ENCODE measurements around the gene KRT77.

The KRT77 gene

DNA sequence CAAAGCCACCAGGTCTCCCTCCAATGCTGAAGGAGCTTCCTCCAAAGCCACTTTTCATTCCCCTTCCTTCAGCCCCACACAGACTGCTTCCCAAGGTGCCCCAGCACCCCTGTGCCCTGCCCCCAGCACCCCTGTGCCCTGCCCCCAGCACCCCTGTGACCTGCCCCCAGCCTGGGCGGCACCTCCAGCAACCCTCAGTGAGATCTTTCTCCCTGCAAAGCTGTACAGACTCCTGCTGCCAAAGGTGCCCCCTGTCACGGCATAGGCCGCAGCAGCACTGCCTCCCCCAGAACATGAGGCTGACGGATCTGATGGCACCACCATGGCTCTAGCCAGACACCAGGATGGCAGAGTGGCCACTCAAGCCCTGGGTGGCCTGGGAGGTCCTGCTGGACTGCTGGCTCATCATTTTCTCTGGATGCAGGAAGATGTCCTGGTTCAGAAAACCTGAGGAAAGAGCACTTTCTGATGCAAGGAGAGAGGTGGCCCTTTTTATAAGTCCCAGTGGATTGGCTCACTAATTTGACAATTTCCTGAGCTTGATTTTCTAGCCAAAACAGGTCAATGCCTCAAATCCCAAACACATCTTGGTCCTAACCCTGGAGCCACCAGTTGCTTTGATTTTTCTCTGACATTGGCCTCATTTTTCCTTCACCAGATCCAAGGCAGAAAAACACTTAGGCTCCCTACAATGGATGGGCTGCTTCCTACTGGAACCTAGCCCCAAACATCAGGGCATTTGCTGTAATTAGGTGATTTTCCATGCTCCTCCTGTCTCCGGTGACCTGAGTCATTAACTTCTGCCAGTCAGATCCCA lies 32.7 kb upstream of the KRT77 start:
- no peak for DNase-seq (ENCODE audit: low spot score)
- in situ Hi-C loops (cut with MboI; ENCODE audit: low sequenced_read_pairs, unreplicated experiment) = no loop called here
- TF ChIP-seq, protein P1, sequence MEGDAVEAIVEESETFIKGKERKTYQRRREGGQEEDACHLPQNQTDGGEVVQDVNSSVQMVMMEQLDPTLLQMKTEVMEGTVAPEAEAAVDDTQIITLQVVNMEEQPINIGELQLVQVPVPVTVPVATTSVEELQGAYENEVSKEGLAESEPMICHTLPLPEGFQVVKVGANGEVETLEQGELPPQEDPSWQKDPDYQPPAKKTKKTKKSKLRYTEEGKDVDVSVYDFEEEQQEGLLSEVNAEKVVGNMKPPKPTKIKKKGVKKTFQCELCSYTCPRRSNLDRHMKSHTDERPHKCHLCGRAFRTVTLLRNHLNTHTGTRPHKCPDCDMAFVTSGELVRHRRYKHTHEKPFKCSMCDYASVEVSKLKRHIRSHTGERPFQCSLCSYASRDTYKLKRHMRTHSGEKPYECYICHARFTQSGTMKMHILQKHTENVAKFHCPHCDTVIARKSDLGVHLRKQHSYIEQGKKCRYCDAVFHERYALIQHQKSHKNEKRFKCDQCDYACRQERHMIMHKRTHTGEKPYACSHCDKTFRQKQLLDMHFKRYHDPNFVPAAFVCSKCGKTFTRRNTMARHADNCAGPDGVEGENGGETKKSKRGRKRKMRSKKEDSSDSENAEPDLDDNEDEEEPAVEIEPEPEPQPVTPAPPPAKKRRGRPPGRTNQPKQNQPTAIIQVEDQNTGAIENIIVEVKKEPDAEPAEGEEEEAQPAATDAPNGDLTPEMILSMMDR (IDR thresholded peaks at IDR 0.05; ENCODE audit: borderline replicate concordance, control extremely low read depth, extremely low read depth, insufficient read depth, missing control alignments) = no peak

DNA sequence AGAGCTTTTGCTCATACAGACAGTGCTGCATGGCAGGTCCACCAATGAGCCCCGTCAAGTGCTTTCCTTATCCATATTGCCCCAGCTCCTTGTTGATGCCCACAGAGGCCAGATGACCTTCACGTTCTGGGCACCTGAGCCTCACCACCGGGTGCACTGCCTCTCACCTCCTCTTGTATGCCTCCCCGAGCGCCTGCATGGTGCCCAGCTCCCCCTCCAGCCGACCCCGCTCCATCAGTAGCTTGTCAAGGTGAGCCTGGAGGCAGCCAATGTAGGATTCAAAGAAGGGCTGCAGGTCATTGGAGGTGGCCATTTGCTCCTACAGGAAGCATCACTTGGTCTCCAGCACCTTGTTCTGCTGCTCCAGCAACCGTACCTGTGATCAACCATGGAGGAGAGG lies 31.8 kb upstream of the KRT77 start:
- in situ Hi-C loops (cut with MboI; ENCODE audit: low sequenced_read_pairs, unreplicated experiment) = no loop called here
- TF ChIP-seq, protein P1 (IDR thresholded peaks at IDR 0.05; ENCODE audit: borderline replicate concordance, control extremely low read depth, extremely low read depth, insufficient read depth, missing control alignments) = no peak

DNA sequence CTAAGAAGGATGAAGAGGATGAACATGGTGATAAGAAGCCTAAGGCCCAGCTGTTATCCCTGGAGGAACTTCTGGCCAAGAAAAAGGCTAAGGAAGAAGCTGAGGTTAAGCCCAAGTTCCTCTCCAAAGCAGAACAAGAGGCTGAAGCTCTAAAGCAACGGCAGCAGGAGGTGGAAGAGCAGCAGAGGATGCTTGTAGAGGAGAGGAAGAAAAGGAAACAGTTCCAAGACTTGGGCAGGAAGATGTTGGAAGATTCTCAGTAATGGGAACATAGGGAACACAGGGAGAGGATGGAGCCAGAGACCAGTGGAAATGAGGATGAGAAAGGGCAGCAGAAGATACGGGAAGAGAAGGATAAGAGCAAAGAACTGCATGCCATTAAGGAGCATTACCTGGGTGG lies 27.5 kb upstream of the KRT77 start:
- TF ChIP-seq, protein P1 (IDR thresholded peaks at IDR 0.05; ENCODE audit: borderline replicate concordance, control extremely low read depth, extremely low read depth, insufficient read depth, missing control alignments) = no peak
- no peak for DNase-seq (ENCODE audit: low spot score)
- in situ Hi-C loops (cut with MboI; ENCODE audit: low sequenced_read_pairs, unreplicated experiment) = no loop called here

More for the DNA sequence above, 31.8 kb upstream of the KRT77 start:
- DNase-seq (ENCODE audit: low spot score) = no peak

DNA sequence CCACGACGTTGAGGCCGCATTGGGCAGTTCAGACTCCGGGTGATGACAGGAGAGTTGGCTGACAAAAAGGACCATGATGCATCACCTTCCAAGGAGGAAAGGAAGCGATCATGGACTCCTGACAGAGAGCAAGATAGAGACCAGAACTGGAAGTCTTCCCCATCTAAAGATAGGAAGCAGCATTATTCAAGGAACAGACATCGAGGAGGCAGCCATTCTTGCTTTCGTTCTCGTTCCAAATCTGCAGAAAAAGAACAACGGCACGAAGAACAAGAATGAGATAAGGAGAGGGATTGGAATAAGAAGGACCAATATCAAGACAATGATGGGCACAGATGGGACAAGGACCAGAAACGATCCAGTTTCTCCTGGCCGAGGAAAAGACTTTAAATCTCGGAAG lies 27.1 kb upstream of the KRT77 start:
- in situ Hi-C loops (cut with MboI; ENCODE audit: low sequenced_read_pairs, unreplicated experiment) = no loop called here
- TF ChIP-seq, protein P1 (IDR thresholded peaks at IDR 0.05; ENCODE audit: borderline replicate concordance, control extremely low read depth, extremely low read depth, insufficient read depth, missing control alignments) = no peak
- no peak for DNase-seq (ENCODE audit: low spot score)

DNA sequence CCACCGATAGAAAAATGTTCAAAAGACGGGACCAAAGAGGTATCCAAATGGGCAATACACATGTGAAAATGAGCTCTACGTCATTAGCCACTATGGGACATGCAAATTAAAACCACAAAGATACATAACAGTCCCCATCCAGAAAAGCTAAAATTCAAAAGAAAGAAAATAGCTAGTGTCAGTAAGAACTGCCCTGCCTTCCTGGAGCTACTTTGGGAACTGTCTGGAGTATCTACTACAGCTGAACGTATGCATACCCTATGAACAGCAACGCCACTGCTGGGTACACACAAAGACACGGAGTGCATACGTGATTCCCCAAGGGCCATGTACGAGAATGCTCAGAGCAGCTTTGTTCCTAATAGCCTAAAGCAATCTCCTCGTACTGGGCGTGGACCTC lies 25.8 kb upstream of the KRT77 start:
- in situ Hi-C loops (cut with MboI; ENCODE audit: low sequenced_read_pairs, unreplicated experiment) = no loop called here
- no peak for DNase-seq (ENCODE audit: low spot score)
- TF ChIP-seq, protein P1 (IDR thresholded peaks at IDR 0.05; ENCODE audit: borderline replicate concordance, control extremely low read depth, extremely low read depth, insufficient read depth, missing control alignments) = no peak

DNA sequence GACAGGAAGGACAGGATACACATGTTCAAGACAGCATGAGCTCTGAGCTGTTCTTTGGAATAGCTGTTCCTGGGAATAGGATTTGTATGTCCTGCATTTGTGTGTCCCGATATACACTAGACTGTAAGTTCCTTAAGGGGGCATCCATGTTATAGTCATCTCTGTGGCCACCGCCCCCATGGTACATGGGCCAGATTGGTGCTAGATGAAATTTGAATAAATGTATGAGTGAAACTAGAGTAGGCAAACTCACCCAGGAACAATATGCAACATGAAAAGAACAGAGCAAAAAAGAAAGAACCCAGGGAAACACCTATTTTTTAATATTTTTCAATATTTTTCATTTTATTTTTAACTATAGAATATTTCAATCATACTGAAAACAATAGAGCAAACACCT lies 25.1 kb upstream of the KRT77 start:
- in situ Hi-C loops (cut with MboI; ENCODE audit: low sequenced_read_pairs, unreplicated experiment) = no loop called here
- TF ChIP-seq, protein P1 (IDR thresholded peaks at IDR 0.05; ENCODE audit: borderline replicate concordance, control extremely low read depth, extremely low read depth, insufficient read depth, missing control alignments) = no peak
- DNase-seq (ENCODE audit: low spot score) = no peak

Measured in GM13976 (cell line).